ENCODE measurements around the gene TMEM178B. TPM values are rescaled to one million over a fixed set of nuclear protein-coding genes. Genes with fewer than 3 reads are reported as not detected.

TMEM178B gene
- polyA plus RNA-seq, 1 of the 3 experiments (the other 2 are of a cell fraction), result 0.20 TPM

GRCh38 chr7:141288626-141289025, 214.8 kb downstream of the TMEM178B start:
- no peaks in the 10 kb centered on the region for H3K9me3 ChIP-seq
- no peaks in the 10 kb centered on the region for H3K9me2 ChIP-seq
- peaks cover 0 to 5% of the 10 kb centered on the region in 2 experiments; a peak in 1 of 4 replicates for H3K4me1 ChIP-seq (ENCODE audit: control insufficient read depth in 1 of 2, insufficient read depth in 2 of 2, low read depth in 1 of 2, low read length in 1 of 2)
- H3F3A ChIP-seq (replicated peaks; ENCODE audit: insufficient read depth), result no peaks in the 10 kb centered on the region
- WGBS (ENCODE audit: low lambda C conversion rate), result 51% methylated on average over 7 of the region's 7 CpGs
- no peak for DNase-seq
- no peaks in the 10 kb centered on the region for H3K36me3 ChIP-seq (replicated peaks in 1 of 2; ENCODE audit: control insufficient read depth in 1 of 2, insufficient read depth in 2 of 2, low read length in 1 of 2)
- ChIA-PET CTCF (interaction anchor here (2.2 kb wide), 1 partner anchor 245 kb away, joined by 6 read pairs; no protein-coding TSS in a partner anchor), POLR2A (no interaction called here)
- H3K79me2 ChIP-seq (ENCODE audit: insufficient read depth), result no peaks in the 10 kb centered on the region
- H3K9ac ChIP-seq, result no peak overlapping the region
- no peak overlapping the region for H3K4me3 ChIP-seq (ENCODE audit: low read depth in 2 of 2, low read length in 1 of 2)
- H3K27ac ChIP-seq (ENCODE audit: low read depth in 2 of 2, low read length in 1 of 2), result no peak overlapping the region
- no peak overlapping the region for H2AFZ ChIP-seq (ENCODE audit: low read depth)
- H3K4me2 ChIP-seq, result no peak overlapping the region
- no peaks in the 10 kb centered on the region for H4K20me1 ChIP-seq (ENCODE audit: insufficient read depth)
- TF ChIP-seq FOSL2 (IDR thresholded peaks at IDR 0.05; ENCODE audit: borderline replicate concordance, low read depth) (no peak), YY1 (IDR thresholded peaks at IDR 0.05; ENCODE audit: low read depth) (no peak), SMC3 (IDR thresholded peaks at IDR 0.05; ENCODE audit: low read depth, low read length) (no peak), MEF2A (IDR thresholded peaks at IDR 0.05; ENCODE audit: borderline replicate concordance, low read depth) (no peak), FOXM1 (IDR thresholded peaks at IDR 0.05; ENCODE audit: low read depth) (no peak), EZH2phosphoT487 (IDR thresholded peaks at IDR 0.05; ENCODE audit: borderline replicate concordance, low read depth) (no peak), TAF1 (IDR thresholded peaks at IDR 0.05; ENCODE audit: borderline replicate concordance, low read depth, low read length) (no peak), IRF3 (IDR thresholded peaks at IDR 0.05; ENCODE audit: low read depth, low read length) (no peak), USF1 (IDR thresholded peaks at IDR 0.05; ENCODE audit: borderline replicate concordance, low read depth) (no peak), USF2 (IDR thresholded peaks at IDR 0.05; ENCODE audit: borderline replicate concordance, low read depth, low read length) (no peak), RCOR1 (IDR thresholded peaks at IDR 0.05; ENCODE audit: low read length) (no peak), SIN3A (IDR thresholded peaks at IDR 0.05; ENCODE audit: borderline replicate concordance, low read depth, low read length) (no peak), EP300 (IDR thresholded peaks at IDR 0.05; ENCODE audit: borderline replicate concordance in 1 of 2, low read depth in 1 of 2, low read length in 1 of 2) (no peak), TEAD4 (IDR thresholded peaks at IDR 0.05; ENCODE audit: borderline replicate concordance, insufficient read depth) (no peak), CHD2 (IDR thresholded peaks at IDR 0.05; ENCODE audit: low read length, partially characterized antibody) (no peak), REST (IDR thresholded peaks at IDR 0.05; ENCODE audit: low read depth, low read length) (no peak), POLR2AphosphoS5 (IDR thresholded peaks at IDR 0.05; ENCODE audit: low read depth, low read length) (no peak), MXI1 (IDR thresholded peaks at IDR 0.05; ENCODE audit: low read depth, low read length) (no peak)
- TF ChIP-seq, protein P1, sequence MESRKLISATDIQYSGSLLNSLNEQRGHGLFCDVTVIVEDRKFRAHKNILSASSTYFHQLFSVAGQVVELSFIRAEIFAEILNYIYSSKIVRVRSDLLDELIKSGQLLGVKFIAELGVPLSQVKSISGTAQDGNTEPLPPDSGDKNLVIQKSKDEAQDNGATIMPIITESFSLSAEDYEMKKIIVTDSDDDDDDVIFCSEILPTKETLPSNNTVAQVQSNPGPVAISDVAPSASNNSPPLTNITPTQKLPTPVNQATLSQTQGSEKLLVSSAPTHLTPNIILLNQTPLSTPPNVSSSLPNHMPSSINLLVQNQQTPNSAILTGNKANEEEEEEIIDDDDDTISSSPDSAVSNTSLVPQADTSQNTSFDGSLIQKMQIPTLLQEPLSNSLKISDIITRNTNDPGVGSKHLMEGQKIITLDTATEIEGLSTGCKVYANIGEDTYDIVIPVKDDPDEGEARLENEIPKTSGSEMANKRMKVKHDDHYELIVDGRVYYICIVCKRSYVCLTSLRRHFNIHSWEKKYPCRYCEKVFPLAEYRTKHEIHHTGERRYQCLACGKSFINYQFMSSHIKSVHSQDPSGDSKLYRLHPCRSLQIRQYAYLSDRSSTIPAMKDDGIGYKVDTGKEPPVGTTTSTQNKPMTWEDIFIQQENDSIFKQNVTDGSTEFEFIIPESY (IDR thresholded peaks at IDR 0.05; ENCODE audit: borderline replicate concordance, low read depth), result no peak
- H3K27me3 ChIP-seq (ENCODE audit: insufficient read depth), result no peaks in the 10 kb centered on the region

Data from SK-N-SH (cell line).